H1 (cell line): ENCODE results near the gene ZNF280B. TPM values are rescaled to one million over a fixed set of nuclear protein-coding genes. Genes with fewer than 3 reads are reported as not detected.

Experiments used
- PHF8 ChIP-seq: fragments of 200-600 bp; sonication (generic); conservative IDR thresholded peaks from 2 replicates; pipeline ENCODE4 v1.7.1; 2012; ENCODE audit warnings: low read depth, mild to moderate bottlenecking, inconsistent platforms, low read length, moderate library complexity
- polyA plus RNA-seq, 7 experiments: library from polyadenylated mRNA; depleted of rRNA in 3 of 7; stranded (reverse) in 5 of 7; unstranded in 2 of 7; fragments of >200 nt in 5 of 7; fragments of 200-250 nt in 2 of 7; gene quantifications; 1 replicate in 5 of 7; 2 replicates in 1 of 7; 4 replicates in 1 of 7; pipeline versions ENCODE4 v1.2.1 to v1.2.3, GENCODE V29; 2011 to 2013; ENCODE audit warnings: missing spikeins in 2 of 7, mixed read lengths in 2 of 7
- total RNA-seq: library from RNA; stranded (reverse); fragmentation: NEBNext Ultra II Directional; extraction: Animal tissue kit (Norgen Biotek cat#: 25700); gene quantifications from 2 replicates; pipeline ENCODE4 v1.2.1, GENCODE V29; 2021

ZNF280B gene
- total and polyA plus RNA-seq, 2 of the 8 experiments (the other 6 are each of a cell fraction or from before 2014, with no cell fraction given): 4.8 to 11.7 TPM

- TF ChIP-seq PHF8: no peak
These were observed 49.5 kb downstream of the ZNF280B start (continued) for GRCh38 chr22:22458896-22459588.
